Epidermal melanocyte (primary cell): ENCODE measurements around the gene EPB41L4B.

ENCODE experiments used
- DNase-seq: peaks from one replicate; pipeline ENCODE4 v3.0.0; 2011; ENCODE audit warnings: low spot score; ENCODE audit not compliant: insufficient read length

EPB41L4B gene

DNA sequence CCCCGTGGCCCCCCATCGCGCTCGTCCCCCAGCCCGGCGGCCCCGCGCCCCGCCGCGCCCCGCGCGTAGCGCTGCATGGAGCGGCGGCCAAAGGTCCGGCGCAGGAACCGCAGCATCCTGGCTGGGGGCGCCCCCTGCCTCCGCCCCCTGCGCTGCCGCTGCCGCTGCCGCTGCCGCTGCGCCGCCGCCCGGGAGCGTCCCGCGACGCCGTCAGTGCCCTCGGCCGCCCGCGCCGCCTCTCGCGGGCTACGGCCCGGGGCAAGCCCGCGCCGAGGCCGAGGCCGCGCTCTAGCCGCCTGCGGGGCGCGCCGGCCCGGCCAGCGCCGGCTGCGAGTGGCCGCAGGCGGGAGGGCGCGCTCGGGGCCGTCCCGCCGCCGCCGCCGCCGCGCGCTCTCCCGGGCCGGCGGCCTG lies 523 bp downstream of the EPB41L4B start:
- DNase-seq, result no peak

DNA sequence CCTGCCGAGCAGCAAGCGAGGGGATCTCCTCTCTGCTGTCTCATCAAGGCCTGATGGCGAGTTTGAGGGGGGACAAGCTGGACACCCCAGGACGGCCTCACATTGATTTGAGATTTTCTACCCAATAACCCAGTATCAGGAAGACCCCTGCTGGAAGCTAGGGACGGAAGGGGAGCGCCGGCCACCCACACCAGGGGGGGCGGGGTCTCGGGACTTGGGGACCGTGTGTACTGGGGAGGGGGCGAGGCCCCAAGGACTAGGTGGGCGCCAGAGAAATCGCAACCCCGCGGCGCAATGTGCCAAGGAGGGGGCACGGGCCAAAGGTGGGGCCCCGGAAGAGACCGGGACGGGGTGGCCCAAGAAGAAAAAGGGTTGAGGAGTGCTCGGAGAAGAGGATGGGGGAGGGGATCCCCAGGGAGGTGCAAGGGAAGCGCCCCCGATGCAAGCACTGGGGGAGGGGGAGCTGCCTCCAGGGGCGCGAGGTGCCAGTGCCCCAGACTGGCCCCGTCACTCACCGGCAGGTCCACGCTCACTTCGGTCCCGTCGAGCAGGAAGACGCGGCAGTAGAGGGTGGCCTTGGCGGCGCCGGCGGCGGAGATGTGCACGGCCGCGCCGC lies 1.1 kb downstream of the EPB41L4B start:
- DNase-seq, result no peak

DNA sequence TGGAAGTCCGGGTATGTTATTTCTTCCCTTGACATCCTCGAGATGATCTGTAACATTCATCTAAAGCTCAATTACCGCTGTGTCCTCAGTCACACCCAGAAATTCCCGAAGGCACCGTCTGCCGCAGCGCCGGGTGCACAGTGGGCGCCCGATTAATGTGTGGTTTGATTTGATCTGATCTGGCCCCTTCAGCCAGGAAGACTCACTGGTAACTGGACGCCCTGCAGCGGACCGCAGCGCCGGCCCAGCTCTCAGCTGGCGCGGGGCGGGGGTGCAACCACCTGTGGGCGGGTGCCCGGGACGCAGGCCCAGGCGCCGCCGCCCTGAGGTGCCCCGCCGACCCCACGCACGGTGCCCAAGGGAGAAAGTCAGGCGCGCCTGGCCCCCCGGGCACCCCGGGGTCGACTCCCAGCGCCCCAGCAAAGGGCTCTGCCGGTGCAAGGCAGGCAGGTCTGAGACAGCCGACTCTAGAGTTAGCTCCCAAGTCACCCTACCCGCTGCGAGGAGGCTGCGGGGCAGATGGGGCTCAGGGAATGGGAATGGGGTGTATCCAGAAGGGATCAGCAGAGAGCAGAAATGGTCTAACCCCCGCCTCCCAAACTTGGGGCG lies 1.7 kb downstream of the EPB41L4B start:
- DNase-seq, result no peak

DNA sequence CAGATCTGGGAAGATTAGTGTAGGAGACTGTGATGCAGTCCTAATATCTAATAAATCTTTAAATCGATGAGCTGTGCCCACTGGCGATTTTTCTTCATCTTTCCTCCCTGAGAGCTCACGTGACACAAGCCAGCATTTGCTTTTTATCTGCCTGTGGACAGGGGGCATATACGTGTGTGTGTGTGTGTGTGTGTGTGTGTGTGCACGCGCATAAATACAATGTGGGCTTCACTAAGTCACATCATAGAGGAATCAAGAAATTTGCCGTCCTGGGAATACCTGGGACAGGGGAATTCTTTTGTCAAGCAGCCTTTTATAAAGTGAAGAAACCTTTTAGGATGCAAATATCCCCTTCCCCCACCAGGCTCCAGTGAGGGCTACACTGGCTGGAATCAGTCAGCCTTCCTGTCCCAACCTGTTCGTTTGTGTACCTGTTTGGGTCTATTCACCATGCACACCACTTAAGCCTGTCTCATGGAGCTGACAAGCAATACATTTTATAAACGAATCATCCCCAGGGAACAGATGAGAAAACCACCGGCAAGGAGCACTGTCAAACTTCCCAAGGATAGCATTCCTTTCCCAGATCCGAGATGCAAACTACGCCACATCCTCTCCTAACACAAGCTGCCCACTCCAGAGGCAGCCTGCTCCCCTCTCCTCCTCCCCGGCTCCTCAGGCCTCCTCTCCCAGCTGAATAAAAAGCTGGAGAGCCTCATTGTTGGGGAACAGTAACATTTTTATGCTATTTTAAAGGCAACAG lies 2.7 kb downstream of the EPB41L4B start:
- DNase-seq, result no peak

DNA sequence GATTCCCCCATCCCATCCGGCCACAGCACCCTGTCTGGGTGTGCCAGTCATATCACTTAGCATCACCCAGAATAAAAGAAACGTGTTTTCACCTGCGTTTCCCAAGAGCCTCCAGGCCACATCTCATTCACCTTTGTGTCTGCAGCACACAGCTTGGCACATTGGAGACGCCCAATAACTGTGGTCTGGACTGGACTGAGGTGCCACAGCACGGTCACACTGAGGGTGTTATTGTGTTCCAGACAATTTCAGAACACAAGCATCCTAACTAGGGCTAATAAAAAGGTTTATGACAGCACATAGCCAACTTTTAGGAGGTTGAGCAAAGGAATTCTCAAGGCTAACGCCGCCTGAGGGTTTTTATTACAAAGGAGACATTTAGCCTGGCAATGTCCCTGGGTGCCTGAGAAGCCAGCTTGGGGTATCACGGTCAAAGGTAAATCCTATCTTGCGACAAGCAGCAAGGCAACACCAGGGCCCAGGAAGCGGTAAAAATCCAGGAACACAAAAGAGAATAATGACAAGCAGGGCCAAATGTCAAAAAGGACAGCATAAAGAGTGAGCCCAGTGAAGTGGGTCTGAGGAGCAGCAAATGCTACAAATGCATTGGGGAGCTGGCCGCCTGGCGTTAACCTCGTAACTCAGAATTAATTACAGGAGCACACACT lies 3.4 kb downstream of the EPB41L4B start:
- DNase-seq, result no peak

DNA sequence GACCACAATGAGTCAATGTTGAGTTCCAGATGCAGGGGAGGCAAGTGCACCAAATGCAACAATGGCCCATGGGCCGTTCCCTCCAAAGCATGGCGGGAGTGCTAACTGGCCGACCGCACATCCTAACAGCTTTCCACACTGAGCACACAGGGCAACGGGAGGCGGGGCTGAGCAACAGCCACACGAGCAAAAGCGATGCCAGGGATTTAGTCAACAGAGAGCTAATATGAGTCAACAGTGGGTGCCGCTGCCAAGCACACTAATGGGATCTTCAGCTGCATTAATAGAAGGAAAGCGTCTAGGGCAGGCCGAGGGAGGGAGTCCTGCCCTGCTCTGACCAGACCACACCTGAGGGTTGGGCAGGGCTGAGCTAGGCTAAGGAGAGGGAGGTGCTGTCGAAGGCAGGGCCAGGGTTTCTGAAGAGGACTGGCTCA lies 4.6 kb downstream of the EPB41L4B start:
- no peak for DNase-seq

DNA sequence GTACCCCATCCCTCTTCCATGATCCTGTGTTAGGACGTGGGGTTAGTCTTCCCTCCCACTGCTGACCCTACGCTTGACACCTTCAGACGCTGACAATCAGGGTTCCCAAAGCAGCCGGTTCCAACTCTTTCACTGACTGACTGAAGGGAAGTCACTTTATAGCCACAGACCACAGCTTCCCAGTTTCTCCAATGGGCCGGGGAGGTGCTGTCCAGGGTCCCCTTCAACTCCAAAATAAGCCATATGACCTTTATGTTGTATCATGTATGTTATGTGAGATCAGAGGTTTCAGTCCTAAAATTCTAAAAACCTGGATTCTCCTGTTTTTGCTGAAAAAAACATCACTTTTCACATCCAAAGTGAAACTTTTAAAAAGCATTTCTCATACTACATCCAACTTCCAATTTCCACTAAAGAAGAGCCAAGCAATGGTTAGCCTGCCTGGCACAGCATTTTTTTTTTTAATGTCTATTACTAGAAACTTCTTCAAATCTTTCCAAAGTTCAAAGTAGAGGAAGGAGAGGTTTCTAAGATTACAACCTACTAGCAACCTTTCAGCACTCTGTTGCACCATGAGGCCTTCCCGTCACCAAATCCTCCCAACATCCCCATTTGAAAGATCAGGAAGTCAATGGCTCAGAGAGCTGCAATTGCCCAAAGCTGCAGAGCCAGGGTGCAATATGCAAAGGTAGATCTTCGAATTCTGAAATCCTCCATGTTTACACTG lies 5.2 kb downstream of the EPB41L4B start:
- no peak for DNase-seq

DNA sequence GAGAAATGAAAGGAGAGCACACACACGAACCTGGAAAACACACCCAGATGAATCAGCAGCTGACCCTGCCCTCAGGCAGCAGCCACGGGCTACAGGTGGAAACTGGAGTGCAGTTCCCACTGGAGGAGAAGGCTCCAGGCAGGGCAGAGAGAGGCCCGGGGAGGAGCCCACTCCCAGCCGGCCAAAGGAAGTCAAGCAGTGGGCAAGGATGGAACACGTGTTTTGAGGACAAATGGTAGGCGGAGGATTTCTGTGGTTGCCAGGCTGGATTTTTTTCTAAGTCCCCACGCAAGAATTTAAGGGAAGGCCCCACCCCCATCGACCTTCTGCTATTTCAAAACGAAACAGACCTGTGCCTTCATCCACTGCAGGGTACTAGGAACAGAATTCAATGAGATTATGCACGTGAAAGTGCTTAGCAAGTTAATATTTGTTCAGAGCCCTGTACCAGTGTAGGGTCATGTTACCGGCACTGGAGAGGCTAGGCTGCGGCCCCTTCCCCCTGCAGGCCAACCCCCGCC lies 6.8 kb downstream of the EPB41L4B start:
- no peak for DNase-seq

DNA sequence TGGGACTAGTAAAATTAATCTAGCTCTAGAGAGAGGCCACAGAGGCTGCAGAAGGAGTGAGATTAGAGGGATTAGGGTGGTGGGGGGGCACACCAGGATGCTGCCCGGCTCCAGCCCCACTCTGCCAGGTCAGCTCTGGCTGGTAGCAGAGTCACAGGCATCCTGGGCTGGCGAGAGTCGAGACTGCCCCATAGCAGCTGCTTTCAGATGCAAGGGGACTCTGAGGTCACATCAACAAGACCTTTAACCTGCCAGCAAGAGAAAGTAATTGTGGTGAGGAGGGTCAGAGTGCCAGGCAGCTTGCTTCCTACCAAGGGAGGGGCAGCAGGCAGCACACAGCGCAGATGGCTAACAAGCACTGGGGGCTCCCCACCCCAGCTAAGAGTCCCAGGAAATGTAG lies 7.5 kb downstream of the EPB41L4B start:
- no peak for DNase-seq

DNA sequence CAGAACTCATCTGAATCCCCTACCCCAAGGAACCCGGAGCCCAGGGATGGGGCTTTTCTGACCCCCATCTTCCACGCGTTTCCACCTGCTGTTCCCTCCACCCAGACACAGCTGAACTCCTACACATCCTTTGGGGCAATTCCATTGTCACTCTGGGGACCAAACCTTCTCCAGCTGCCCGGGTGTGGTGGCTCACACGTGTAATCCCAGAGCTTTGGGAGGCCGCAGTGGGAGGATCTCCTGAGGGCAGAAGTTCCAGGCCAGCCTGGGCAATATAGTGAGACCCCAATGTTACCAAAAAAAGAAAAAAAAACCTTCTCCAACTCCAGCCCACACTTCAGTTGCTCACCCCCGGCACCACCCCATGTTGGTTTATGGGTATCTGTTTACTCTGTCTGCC lies 8.1 kb downstream of the EPB41L4B start:
- DNase-seq, result no peak

DNA sequence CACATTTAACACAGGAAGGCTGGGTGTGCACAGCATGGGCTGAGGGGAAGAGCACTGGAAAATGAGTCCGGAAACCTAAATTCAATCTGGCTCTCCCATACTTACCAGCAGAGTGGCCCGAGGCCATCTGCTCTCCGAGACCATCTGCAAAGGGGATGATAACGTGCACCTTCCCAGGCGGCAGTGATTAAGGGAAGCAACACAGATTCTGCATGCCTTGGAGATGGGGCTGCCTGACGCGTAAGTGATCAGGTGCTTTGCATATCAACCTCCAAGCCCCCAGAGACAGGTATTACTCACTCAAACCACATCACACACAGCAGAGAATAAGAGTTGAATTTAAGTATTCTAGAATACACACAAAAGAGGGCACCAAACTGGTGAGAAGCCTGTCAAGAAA lies 9.1 kb downstream of the EPB41L4B start:
- DNase-seq, result no peak

DNA sequence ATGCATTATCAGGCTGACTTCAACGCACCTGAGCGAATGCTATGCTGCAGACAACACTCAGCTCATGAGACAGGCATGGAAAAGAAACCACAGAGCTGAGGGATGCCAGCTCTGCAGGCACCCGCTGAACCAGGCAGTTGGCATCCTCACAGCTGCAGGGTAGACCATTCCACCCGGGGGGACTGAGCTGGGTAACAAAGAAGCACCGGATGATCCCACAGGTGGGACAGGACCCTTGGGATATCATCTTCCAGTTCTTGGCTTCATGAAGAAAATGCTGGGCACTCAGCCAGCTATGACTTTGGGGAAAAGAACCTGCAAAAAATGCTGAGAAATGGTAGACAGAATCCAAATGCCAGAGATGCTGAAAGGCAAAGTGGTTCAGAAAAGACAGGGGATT lies 9.6 kb downstream of the EPB41L4B start:
- DNase-seq, result no peak

DNA sequence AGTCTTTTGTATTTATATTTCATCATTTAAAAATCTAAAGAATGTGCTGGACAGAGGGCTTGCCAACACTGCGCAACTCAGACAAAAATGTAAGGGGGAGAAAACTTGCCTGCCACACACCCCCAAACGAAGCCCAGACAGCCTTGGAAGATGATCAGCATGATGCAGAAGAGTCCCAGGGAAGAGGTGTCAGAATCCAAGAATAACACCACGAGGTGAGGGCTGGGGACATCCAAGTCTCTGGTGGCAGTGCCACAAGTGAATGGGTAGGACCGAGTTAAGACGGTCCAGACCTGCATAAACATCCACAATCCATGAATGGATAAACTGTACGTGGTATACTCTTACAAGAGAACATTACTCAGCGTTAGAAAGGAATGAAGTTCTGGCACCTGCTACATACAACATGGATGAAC lies 10.4 kb downstream of the EPB41L4B start:
- DNase-seq, result no peak

DNA sequence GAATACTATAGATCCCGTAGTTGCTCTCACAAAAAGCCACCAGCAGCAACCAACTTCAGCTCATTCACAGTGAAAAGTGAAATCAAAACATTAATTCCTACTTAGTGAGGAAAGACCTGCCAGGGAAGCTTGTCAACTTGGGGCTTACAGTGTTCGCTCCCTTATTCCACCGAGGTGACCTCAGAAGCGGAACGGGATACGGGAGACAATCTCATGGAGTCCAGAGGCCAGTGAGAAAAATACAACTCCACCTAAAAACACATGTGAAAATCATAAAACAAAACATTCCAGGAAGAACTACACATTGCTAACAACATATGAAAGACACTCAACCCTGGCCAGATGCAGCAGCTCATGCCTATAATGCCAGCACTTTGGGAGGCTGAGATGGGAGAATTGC lies 11.6 kb downstream of the EPB41L4B start:
- no peak for DNase-seq

DNA sequence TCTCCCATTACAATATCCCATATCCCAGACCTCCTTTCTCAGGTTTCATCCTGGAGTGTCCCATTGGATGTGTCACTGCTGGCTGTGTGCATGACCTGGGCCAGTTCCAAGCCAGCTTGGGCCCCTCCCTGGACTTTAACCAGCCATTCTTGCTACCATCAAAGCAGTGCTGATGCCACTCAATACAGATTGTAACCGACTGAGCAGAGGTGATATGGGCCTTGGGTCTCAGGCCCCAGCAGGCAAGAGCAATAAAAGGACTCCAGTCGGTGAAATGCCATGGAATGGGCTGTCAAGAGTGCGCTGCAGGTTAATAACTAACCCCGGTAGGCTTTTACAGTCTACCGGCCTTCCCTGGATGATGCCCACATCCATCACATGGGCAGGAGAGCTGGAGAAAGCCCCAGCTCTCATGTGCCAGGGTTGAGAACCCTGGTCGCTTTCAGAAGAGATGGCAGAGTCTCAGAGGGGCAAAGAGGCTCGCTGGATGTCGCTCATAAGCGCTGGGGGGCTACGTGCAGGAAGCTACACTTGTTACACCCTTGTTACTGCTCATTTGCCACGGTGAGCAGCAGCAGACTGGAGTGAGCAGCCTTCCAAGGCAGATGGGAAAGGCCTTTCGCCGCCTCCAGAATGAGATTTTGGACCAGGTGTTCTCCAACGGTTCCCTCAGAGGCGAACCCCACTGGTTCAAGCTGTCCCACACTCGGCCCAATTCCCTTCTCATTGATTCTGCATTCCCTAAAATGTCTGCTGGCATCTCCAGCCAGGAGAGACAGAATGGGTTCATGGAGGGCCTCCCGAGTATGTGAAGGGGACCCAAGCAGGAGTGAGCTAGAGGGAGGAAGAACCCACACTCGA lies 13.2 kb downstream of the EPB41L4B start:
- DNase-seq, result no peak

DNA sequence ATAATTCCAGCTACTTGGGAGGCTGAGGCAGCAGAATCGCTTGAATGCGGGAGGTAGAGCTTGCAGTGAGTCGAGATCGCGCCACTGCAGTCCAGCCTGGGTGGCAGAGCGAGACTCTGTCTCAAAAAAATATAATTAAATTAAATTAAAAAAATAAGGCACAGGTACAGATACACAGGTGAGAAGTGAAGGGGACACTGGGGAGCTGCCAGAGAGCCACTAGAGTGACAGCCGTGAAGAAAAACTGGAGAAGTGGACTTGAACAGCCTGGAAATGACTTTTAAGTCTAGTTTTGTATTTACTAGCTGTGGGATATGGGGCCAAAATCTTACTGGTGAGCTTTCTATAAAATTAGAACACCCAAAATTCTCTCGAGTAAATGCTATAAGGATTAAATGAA lies 15.1 kb downstream of the EPB41L4B start:
- DNase-seq, result no peak

DNA sequence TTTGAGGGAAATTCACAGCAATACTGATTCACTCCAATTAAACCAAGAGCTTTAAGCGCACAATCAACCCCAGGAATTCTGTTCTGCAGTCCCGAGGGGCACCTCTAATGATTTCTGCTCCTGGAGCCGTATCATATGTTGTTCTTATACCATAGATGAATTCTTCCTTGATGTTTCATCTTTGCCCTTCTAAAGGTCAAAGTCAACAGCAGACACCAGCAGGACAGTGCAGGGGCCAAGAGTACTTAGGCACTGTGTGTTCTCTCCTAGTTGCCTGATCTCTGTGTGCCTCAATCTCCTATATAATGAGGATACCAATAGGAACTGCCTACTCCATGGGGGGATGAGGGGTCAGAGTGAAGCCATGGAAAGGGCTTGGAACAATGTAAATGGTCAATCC lies 16.5 kb downstream of the EPB41L4B start:
- DNase-seq, result no peak

DNA sequence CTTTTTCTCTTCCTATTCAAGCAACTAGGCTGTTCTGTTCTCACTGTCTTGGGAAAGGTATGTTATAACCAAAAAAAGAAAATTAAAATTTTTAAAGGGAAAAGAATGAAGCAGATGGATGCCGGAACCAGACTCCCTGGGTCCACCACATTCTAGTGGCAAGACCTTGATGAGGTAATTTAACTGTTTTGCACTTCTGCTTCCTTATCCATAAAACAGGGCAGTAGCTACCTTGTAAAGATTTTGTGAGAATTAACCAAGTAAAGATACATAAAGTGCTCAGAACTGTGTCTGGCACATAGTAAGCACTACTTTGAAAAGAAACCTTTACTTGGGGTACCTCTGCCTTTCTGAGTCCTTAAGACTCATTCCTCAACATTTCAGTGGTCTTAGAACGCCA lies 17.0 kb downstream of the EPB41L4B start:
- no peak for DNase-seq

DNA sequence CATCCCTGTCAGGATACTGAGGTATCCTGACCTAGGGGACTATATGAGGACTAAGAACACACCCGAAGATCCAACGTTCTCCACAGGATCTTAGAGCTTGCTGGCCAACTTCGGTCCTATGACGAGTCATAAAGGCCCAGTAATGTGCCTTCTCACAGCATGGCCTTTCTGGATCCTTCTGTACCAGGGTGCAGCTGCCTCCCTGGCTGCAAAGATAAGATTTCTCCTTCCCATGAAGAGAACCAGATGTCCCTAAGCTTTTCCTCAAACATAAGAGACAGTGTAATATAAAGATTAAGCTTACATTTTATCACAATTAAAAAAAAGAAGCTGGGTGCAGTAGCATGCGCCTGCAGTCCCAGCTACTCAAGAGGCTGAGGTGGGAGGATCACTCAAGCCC lies 18.3 kb downstream of the EPB41L4B start:
- DNase-seq, result no peak

DNA sequence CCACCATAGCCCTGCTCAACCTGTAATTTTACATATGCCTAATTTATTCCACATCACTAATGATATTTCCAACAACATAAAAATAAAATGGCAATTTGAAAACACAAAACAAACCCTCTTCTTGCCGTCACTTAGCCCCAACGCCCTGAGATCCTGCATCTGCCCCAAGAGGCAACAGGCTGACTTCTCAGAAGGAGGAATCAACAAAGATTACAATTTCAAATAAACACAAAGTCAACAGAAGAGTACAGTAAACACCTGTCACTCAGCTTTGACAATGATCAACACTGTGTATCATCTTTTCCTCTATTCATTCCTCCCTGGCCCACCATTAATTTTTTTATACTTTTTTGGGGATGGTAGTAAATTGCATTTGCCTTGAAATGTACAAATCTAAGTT lies 19.8 kb downstream of the EPB41L4B start:
- DNase-seq, result no peak
